ENCODE measurements around the gene ITPR2.

GRCh38 chr12:26331960-26332359 is 501.0 kb downstream of the ITPR2 start:
- TF ChIP-seq CTCF (conservative IDR thresholded peaks at IDR 0.05; ENCODE audit: low read length) (no peak), EZH2phosphoT487 (IDR thresholded peaks at IDR 0.05; ENCODE audit: borderline replicate concordance) (no peak)

Data from Loucy (cell line).